ENCODE data around the gene MBNL1.

DNA sequence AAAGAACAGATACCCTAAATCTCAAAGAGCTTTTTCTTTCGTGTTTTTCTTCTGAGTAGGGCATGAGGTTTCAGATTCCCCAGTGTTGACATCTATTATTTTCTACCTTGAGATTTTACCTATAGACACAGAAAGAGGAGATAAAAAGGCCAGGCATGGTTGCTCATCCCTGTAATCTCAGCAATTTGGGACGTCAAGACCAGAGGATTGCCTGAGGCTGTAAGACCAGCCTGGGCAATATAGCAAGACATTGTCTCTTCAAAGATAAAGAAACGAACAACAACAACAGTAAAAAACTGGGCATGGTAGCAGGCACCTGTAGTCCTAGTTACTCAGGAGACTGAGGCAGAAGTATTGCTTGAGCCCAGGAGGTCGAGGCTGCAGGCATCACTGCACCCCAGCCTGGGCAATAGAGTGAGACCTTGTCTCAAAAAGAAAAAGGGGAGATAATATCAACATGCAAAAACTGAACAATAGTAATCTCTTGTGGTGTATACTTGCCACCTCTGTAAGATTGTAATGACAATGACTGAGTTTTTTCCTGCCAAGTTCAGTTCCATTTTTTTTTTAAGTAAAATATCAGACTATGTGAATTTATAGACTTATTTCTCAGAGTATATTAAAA lies 71.3 kb downstream of the MBNL1 start:
- TF ChIP-seq, protein P1, sequence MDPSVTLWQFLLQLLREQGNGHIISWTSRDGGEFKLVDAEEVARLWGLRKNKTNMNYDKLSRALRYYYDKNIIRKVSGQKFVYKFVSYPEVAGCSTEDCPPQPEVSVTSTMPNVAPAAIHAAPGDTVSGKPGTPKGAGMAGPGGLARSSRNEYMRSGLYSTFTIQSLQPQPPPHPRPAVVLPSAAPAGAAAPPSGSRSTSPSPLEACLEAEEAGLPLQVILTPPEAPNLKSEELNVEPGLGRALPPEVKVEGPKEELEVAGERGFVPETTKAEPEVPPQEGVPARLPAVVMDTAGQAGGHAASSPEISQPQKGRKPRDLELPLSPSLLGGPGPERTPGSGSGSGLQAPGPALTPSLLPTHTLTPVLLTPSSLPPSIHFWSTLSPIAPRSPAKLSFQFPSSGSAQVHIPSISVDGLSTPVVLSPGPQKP (IDR thresholded peaks at IDR 0.05; ENCODE audit: borderline replicate concordance, low read depth, low read length): no peak
- TF ChIP-seq, protein P2, sequence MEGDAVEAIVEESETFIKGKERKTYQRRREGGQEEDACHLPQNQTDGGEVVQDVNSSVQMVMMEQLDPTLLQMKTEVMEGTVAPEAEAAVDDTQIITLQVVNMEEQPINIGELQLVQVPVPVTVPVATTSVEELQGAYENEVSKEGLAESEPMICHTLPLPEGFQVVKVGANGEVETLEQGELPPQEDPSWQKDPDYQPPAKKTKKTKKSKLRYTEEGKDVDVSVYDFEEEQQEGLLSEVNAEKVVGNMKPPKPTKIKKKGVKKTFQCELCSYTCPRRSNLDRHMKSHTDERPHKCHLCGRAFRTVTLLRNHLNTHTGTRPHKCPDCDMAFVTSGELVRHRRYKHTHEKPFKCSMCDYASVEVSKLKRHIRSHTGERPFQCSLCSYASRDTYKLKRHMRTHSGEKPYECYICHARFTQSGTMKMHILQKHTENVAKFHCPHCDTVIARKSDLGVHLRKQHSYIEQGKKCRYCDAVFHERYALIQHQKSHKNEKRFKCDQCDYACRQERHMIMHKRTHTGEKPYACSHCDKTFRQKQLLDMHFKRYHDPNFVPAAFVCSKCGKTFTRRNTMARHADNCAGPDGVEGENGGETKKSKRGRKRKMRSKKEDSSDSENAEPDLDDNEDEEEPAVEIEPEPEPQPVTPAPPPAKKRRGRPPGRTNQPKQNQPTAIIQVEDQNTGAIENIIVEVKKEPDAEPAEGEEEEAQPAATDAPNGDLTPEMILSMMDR (conservative IDR thresholded peaks at IDR 0.05; ENCODE audit: low read depth, low read length): no peak
- TF ChIP-seq POLR2A (IDR thresholded peaks at IDR 0.05; ENCODE audit: low read depth, low read length) (no peak), RCOR1 (IDR thresholded peaks at IDR 0.05; ENCODE audit: insufficient replicate concordance, low read length) (no peak), CHD1 (IDR thresholded peaks at IDR 0.05; ENCODE audit: low read depth, low read length) (no peak), RAD21 (IDR thresholded peaks at IDR 0.05; ENCODE audit: low read length) (no peak)
